SIG-M5 (cell line): ENCODE results near the gene GPR27.
A peak's percentile ranks its signal among the peaks of the same experiment; 100 is the strongest.

Experiments used
- DNase-seq: peaks from one replicate; lab custom pipeline; 2025; lab: John Stamatoyannopoulos, UW

GPR27 gene

GRCh38 chr3:71732637-71733036 lies 21.0 kb upstream of the GPR27 start:
- DNase-seq = no peak

DNA sequence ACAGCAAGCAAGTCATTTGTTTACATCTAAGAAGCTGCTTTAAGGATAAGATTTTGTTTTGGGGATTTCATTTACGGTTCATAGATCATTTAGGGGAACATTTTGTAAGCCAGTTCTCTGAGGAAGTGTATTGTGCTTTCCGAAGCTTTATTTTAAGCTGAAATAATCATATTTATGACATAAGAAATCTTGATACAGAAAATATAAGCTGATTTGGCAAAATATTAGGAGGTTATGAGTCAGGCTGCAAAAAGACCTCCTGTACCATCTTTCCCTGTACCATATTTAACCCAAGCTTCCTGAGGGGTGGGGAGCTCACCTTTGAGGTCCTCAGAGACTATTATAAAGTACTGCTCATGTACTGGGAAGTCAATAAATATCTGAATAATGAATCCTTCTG lies 20.3 kb upstream of the GPR27 start:
- DNase-seq = no peak

DNA sequence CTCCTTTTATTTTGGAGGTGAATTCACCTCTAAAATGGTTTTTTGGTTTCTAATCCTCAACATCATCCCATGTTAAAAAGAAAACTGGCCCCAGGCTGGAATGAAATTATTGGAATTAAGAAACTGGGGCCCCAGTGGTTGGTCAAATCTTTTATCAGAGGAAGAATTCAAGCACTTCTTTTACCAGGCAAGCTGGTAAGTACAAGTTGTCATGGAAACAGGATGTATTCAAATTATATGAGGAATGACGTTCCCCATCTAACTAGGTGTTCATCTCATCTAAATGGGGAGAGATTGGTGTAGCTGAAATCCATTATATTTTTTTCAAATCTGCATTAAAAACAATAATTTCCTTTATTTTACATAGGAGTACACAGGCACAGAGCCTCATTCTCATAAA lies 18.8 kb upstream of the GPR27 start:
- no peak for DNase-seq

- DNase-seq = no peak
These were observed 11.0 kb upstream of the GPR27 start for GRCh38 chr3:71742621-71743020.

DNA sequence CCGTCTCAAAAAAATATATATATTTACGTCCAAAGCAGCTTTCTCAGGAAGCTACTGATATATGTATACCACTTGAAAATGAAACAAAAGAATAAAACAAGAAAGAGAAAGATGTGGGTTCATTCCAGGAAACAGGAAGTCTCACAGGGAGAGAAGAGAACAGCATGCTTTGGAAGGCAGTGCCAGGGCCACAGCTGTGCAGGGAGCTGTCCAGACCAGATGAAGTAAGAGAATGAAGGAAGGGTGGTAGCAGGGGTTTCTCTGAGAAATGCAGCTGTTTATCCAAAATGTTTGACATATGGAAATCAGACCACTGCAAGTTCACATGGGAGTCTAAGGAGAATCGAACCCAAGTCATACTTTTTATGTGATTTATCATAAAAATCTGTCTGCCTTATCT lies 8.9 kb upstream of the GPR27 start:
- no peak for DNase-seq

- DNase-seq = no peak
These were observed 2.1 kb upstream of the GPR27 start for GRCh38 chr3:71751602-71752001.

GRCh38 chr3:71752831-71753700 lies 589 bp upstream of the GPR27 start:
- DNase-seq = no peak

DNA sequence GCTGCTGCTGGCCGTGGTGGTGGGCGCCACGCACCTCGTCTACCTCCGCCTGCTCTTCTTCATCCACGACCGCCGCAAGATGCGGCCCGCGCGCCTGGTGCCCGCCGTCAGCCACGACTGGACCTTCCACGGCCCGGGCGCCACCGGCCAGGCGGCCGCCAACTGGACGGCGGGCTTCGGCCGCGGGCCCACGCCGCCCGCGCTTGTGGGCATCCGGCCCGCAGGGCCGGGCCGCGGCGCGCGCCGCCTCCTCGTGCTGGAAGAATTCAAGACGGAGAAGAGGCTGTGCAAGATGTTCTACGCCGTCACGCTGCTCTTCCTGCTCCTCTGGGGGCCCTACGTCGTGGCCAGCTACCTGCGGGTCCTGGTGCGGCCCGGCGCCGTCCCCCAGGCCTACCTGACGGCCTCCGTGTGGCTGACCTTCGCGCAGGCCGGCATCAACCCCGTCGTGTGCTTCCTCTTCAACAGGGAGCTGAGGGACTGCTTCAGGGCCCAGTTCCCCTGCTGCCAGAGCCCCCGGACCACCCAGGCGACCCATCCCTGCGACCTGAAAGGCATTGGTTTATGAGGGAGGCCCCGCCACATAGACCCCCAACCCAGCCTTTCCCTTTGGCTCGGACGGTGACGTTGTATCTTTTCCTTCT lies 1.1 kb downstream of the GPR27 start:
- no peak for DNase-seq

DNA sequence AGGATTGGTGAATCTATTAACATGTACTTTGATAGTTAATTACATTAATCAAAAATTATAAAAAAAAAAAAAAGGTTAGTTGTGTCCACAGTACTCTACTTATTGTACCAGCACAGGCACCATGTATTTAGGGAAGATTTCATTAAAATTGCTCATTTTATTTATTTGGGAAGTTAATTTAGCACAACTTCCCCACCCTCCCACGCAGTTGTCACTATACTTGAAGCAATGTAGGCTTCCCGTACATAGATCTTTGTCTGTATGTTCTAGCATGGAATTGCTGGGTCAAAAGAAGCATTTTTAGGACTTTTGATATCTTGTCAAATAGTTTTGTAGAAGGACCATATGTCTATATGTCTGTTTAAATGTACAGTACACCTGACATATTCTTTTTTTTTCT lies 4.4 kb downstream of the GPR27 start:
- DNase-seq = no peak

DNA sequence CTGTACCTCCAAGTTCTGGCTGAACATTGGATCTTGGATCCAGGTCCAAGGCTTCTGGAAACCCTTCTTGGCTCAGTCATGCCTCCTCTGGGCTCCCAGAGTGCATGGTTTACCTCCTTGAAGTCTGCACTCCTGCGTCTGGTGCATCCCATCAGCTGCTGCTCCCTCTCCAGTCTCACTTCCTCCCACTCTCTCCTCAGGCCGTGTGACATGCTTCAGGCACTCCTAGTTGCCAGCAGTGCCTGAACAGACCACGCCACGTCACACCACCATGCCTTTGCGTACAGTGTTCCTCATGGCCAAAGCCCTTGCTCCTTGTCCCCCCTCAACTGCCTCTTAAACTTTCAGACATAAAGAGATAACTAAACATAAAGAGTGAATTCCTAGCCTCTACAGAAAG lies 5.7 kb downstream of the GPR27 start:
- DNase-seq = no peak

DNA sequence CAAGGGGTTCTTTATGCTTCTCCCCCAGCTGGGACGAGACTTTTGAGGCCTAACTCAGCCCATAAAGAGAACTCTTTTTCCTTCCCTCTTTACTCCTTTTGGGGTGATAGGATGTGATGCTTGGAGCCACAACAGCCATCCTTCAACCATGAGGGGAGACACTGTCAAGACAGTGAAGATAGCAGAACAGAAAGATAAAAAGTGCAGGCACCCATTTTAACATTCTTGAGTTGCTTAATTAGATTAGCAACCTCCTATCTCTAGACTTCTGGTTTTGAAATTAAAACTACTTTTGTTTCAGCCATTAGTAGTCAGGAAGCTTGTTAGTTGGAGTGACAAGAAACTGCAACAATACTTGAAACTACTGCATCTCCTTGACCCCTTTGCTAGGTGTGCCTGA lies 6.5 kb downstream of the GPR27 start:
- DNase-seq = no peak

DNA sequence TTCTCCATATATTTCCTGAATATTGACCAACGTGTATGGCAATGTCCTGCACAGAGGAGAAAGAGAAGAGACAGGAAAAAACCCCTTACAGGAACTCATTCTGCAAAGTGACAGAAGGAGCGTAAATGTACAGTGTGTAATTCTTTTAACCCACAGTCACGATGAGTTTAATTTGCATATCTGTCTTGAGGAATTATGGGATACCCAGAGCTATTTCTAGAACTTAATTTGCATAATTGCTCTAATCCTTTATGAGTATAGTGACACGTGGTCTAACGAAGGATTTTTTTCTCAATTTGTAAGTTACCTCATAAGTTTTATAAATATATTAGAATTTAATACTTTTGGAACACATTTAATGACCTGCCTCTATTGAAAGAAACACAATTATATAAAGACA lies 9.8 kb downstream of the GPR27 start:
- no peak for DNase-seq

- no peak for DNase-seq
These were observed 17.5 kb downstream of the GPR27 start for GRCh38 chr3:71771126-71771525.

DNA sequence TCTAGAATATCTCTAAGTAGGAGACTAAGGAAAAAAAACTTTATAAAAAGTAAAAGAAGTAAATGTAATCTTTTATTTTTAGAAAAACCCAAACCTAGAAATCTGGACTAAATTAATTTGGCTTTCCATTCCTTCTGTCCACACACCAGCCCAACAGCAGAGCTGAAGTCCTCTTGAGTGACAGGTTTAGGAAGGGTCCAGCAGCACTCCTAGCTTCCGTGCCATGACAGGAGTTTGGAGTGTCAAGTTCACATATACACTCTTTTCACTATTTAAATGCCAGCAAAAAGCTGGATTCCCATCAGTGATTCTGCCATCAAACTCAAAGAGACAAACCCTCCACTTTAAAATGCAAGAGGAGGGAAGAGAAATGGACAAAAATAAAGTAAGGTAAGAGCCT lies 18.2 kb downstream of the GPR27 start:
- DNase-seq = no peak

DNA sequence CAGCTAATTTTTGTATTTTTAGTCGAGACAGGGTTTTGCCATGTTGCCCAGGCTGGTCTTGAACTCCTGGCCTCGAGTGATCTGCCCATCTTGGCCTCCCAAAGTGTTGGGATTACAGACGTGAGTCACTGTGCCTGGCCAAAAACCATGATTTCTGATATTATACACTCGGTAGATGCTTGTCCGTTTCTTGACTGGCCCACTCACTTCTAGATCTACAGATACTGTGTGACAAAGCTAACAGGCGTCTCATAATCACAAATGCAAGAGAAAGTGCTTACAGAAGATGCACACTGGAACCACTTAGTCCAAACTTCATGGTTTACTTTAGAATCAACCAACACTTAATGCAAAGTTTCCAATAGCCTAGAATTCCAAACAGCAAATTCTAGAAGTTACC lies 22.9 kb downstream of the GPR27 start:
- DNase-seq = no peak

- DNase-seq = no peak
These were observed 24.7 kb downstream of the GPR27 start for GRCh38 chr3:71778353-71778752.

DNA sequence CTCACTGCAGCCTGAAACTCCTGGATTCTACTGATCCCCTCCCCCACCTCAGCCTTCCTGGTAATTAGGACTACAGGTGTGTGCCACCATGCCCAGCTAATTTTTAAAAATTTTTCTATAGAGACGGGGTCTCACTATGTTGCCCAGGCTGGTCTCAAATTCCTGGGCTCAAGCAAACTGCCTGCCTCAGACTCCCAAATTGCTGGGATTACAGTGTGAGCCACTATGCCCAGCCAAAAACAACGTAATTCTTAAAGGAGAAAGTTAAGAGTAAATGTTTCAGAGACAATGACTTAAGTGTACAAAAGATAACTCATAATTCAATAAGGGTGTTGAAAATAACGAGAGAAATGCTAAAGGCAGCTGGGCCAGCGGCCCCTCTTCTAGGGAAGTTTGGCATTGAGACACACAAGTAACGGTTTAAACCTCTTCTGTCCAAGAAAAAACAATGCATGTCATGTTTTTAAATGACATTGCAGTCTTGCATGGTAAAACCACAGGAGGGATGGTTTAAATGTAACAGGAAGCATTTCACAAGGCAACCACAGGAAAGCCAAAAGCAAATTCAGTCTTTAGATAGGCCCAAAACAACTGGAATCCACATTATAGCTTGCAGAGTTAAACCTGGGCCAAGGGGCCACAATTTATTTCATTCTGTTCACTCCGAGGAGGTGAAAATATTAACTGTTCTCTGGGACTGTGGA lies 26.2 kb downstream of the GPR27 start:
- peak; percentile 90 for DNase-seq

DNA sequence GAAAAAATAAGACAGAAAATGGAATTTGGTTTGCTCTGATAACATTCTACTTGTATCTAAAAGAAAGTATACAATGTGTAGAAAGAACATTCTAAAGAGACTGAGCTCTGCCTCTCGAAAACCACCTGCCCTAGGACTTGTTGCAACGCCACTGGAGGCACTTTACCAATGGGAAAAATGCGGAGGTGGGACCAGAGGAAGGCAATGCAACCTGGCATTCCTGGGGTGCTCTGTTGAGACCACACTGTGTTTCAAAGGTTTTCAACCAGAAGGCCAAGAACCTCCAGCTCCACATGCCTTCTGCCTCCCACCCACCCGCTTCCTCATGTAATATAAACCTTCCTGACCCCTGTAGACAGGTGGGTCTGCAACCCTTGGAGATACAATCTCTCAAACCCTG lies 26.8 kb downstream of the GPR27 start:
- no peak for DNase-seq

DNA sequence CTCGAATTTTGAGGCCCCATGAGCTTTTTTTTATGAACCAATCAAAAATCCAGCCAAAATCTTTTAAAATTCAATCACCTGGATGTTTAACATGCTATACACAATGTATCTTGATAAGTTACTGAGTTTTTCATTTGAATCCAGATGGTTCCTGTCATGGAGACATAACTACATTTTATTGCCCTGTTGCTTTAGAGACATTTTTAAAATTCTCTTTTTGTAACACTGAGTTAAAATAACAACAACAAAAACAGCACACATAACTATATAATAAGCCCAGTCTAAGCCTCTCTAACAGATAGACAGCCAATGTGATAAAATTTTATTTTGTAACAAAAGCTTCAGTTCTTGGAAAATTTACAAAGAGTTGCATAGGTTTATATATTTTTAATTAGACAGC lies 29.5 kb downstream of the GPR27 start:
- no peak for DNase-seq

GRCh38 chr3:71784201-71784913 lies 30.7 kb downstream of the GPR27 start:
- no peak for DNase-seq

DNA sequence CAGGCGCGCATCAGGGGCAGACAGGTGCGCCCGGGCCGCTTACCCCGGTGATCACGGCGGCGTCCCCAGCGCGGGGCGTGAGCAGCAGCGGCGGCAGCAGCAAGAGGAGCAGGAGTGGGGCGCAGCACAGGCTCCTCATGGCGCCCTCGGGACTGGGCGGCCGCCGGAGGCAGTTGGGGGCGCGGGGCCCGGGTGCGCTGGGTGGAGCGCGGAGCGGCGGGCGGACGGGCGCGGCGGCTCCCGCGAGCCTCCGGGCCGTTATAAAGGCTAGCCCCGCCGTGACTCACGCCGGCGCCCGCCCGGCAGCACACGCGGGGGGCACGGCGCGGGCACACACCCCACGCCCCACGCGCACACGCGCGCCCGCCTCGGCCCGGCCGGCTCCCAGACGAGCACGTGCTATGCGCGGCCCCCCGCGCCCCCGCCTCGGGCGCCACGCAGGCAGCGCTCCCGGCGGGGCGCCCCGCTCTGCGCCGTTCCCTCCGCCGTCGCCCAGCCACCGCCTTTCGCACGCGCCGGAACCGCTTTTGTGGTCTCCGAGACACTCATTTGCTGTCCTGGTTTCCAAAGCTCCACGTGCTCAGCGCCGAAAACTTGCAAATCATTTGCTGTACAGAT lies 31.4 kb downstream of the GPR27 start, which contains the start of gene PROK2:
Gene PROK2 (minus strand): TSS at position 235 of the 618 bp plus-strand sequence. CDS start 96 bp downstream, at position 139.
- DNase-seq = no peak
